ENCODE measurements around the gene ARNT2.

ARNT2 gene

GRCh38 chr15:80512726-80513660 is 108.8 kb downstream of the ARNT2 start (continued):
- TF ChIP-seq PATZ1 (CRISPR knock-in tag; IDR thresholded peaks at IDR 0.05; ENCODE audit: borderline replicate concordance), result no peak
- TF ChIP-seq ZC3H10 (CRISPR knock-in tag; IDR thresholded peaks at IDR 0.05), result no peak
- no peak for TF ChIP-seq SNAI2 (CRISPR knock-in tag; IDR thresholded peaks at IDR 0.05)
- no peak for TF ChIP-seq ESRRG (CRISPR knock-in tag; IDR thresholded peaks at IDR 0.05)
- no peak for TF ChIP-seq ZNF565 (CRISPR knock-in tag; conservative IDR thresholded peaks at IDR 0.05; ENCODE audit: low read depth)
- no peak for TF ChIP-seq TOX (CRISPR knock-in tag; IDR thresholded peaks at IDR 0.05; ENCODE audit: borderline replicate concordance)
- no peak for TF ChIP-seq PPARA (CRISPR knock-in tag; IDR thresholded peaks at IDR 0.05; ENCODE audit: borderline replicate concordance)
- no peak for TF ChIP-seq ZFP3 (CRISPR knock-in tag; IDR thresholded peaks at IDR 0.05)
- TF ChIP-seq TCF4 (CRISPR knock-in tag; IDR thresholded peaks at IDR 0.05; ENCODE audit: borderline replicate concordance), result no peak

- no peak for ATAC-seq
- TF ChIP-seq ISL1 (CRISPR knock-in tag; IDR thresholded peaks at IDR 0.05) (no peak), ZNF565 (CRISPR knock-in tag; conservative IDR thresholded peaks at IDR 0.05; ENCODE audit: low read depth) (no peak), TOX (CRISPR knock-in tag; IDR thresholded peaks at IDR 0.05; ENCODE audit: borderline replicate concordance) (no peak), ZFP30 (CRISPR knock-in tag; IDR thresholded peaks at IDR 0.05) (no peak), TSHZ2 (CRISPR knock-in tag; IDR thresholded peaks at IDR 0.05) (no peak), CSDC2 (CRISPR knock-in tag; IDR thresholded peaks at IDR 0.05) (no peak), ZFP3 (CRISPR knock-in tag; IDR thresholded peaks at IDR 0.05) (no peak), CSRNP3 (CRISPR knock-in tag; IDR thresholded peaks at IDR 0.05) (no peak), ESRRG (CRISPR knock-in tag; IDR thresholded peaks at IDR 0.05) (no peak), RARB (CRISPR knock-in tag; IDR thresholded peaks at IDR 0.05) (no peak), ZNF8 (CRISPR knock-in tag; IDR thresholded peaks at IDR 0.05) (no peak), POU6F1 (CRISPR knock-in tag; IDR thresholded peaks at IDR 0.05; ENCODE audit: borderline replicate concordance, low read depth) (no peak)
These were observed 110.0 kb downstream of the ARNT2 start for GRCh38 chr15:80514071-80514780.

- ATAC-seq, result no peak
- TF ChIP-seq ESRRG (CRISPR knock-in tag; IDR thresholded peaks at IDR 0.05) (no peak), ZNF565 (CRISPR knock-in tag; conservative IDR thresholded peaks at IDR 0.05; ENCODE audit: low read depth) (no peak)
These were observed 113.1 kb downstream of the ARNT2 start for GRCh38 chr15:80517290-80517689.

GRCh38 chr15:80518522-80518921 is 114.3 kb downstream of the ARNT2 start:
- TF ChIP-seq TSHZ2 (CRISPR knock-in tag; IDR thresholded peaks at IDR 0.05) (no peak), ZNF565 (CRISPR knock-in tag; conservative IDR thresholded peaks at IDR 0.05; ENCODE audit: low read depth) (no peak), BACH2 (CRISPR knock-in tag; IDR thresholded peaks at IDR 0.05; ENCODE audit: borderline replicate concordance) (no peak), CREB5 (CRISPR knock-in tag; IDR thresholded peaks at IDR 0.05; ENCODE audit: low read depth) (no peak)
- no peak for ATAC-seq
